ENCODE measurements around the gene ARHGAP29.

GRCh38 chr1:94143173-94143808, 94.1 kb downstream of the ARHGAP29 start:
- TF ChIP-seq TAF1 (IDR thresholded peaks at IDR 0.05; ENCODE audit: low read depth, low read length) = no peak
- TF ChIP-seq POLR2A (IDR thresholded peaks at IDR 0.05; ENCODE audit: low read depth, low read length) = no peak
- no peak for TF ChIP-seq POLR2AphosphoS5 (IDR thresholded peaks at IDR 0.05; ENCODE audit: low read depth, low read length)
